Thymus (tissue), 11 donors: ENCODE data around the gene TRAF5. TPM values are rescaled to one million over a fixed set of nuclear protein-coding genes. Genes with fewer than 3 reads are reported as not detected.
A peak's percentile ranks its signal among the peaks of the same experiment; 100 is the strongest.
"Not testable (repeated sequence)": the region's sequence is repeated elsewhere in the genome, so short reads cannot be mapped to it uniquely, and the experiment has no call there.

ENCODE experiments used
- DNase-seq, 9 donors: peaks; one replicate each; pipeline ENCODE4 v3.0.0-alpha.2; 2013; ENCODE audit warnings: low spot score in 9 of 9, low read depth in 6 of 9, missing footprints in 1 of 9
- H3K27ac ChIP-seq, 2 donors: one replicate each; pipeline ENCODE4 v1.5.1; 2013; ENCODE audit warnings: control low read depth in 1 of 2, low read depth in 1 of 2, low read length in 1 of 2, mild to moderate bottlenecking in 1 of 2, moderate library complexity in 1 of 2
- H3K27me3 ChIP-seq, 2 donors: one replicate each; pipeline ENCODE4 v1.5.1; 2013; ENCODE audit warnings: low read length in 1 of 2; ENCODE audit not compliant: control insufficient read depth in 2 of 2, insufficient read depth in 1 of 2
- H3K36me3 ChIP-seq, 2 donors: one replicate each; pipeline ENCODE4 v1.5.1; 2013; ENCODE audit warnings: low read length in 1 of 2, mild to moderate bottlenecking in 1 of 2, moderate library complexity in 1 of 2; ENCODE audit not compliant: control insufficient read depth in 2 of 2, insufficient read depth in 2 of 2
- H3K4me1 ChIP-seq, 2 donors: one replicate each; pipeline ENCODE4 v1.5.1; 2013; ENCODE audit warnings: low read length in 2 of 2; ENCODE audit not compliant: control insufficient read depth in 2 of 2, insufficient read depth in 2 of 2
- H3K4me3 ChIP-seq, 2 donors: one replicate each; pipeline ENCODE4 v1.5.1; 2013; ENCODE audit warnings: low read length in 2 of 2, control low read depth in 1 of 2, mild to moderate bottlenecking in 1 of 2
- H3K9me3 ChIP-seq, 2 donors: one replicate each; pipeline ENCODE4 v1.5.1; 2013; ENCODE audit warnings: low read length in 1 of 2, mild to moderate bottlenecking in 1 of 2; ENCODE audit not compliant: control insufficient read depth in 2 of 2, insufficient read depth in 1 of 2
- WGBS: extraction: QIAGEN DNeasy Blood & Tissue Kit; methylation state at CpG from one replicate; pipeline ENCODE4 v1.1.7; 2013; 5-methylcytosine and 5-hydroxymethylcytosine counted together
- polyA plus RNA-seq: library from polyadenylated mRNA; stranded (reverse); fragments of 200-250 nt; gene quantifications from one replicate; pipeline ENCODE4 v1.2.3, GENCODE V29; 2013
- total RNA-seq: library from RNA; stranded (reverse); fragments of 120-200 nt; gene quantifications from one replicate; pipeline ENCODE4 v1.2.4, GENCODE V29; 2013
- donor health status: healthy.

The TRAF5 gene
- total and polyA plus RNA-seq, 2 donors: 17.0 to 47.6 TPM

DNA sequence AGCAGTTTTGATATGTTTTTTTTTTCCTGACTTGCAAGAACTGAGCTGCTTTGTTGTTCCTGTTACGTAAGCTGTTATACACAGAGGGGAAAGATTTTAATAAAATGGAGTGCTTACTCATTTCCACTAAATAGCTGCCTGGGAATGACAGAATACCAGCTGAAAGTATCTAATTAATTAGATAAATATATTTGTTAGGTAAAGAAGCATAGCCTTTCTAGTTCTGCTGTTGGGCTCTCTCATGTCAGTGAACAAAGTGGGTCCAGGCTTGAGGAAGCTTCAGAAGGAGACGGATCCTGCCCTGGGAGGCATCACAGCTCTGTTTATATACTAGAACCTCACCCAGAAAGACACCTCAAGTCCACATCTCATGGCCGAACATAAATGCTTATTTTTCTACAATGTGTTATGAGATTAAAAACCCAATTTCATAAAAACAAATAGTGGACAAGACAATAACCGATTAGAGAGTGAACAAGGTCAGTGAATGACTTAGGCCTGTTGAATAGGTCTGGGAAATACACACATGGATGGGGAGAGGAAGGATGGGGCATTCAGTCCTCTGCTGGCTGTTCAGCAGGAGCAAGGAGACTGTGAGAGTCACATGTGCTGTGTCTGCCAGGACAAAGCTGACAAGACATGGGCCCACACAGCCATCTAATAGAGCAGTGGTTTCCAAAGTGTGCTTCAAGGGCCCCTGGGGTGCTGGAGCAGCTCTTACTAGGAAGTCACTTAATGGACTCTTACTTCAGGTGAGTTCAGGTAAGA, 20.6 kb downstream of the TRAF5 start:
- Histone ChIP-seq H3K4me3 (no peak overlapping the region), H3K4me1 (no peaks in the 10 kb centered on the region), H3K27ac (no peak overlapping the region), H3K36me3 (peaks cover 5 to 10% of the 10 kb centered on the region in 2 donors), H3K9me3 (peaks cover 1 to 8% of the 10 kb centered on the region in 2 donors), H3K27me3 (no peaks in the 10 kb centered on the region)
- no peak for DNase-seq
- 89% methylated on average over 4 of the region's 4 CpGs for WGBS

DNA sequence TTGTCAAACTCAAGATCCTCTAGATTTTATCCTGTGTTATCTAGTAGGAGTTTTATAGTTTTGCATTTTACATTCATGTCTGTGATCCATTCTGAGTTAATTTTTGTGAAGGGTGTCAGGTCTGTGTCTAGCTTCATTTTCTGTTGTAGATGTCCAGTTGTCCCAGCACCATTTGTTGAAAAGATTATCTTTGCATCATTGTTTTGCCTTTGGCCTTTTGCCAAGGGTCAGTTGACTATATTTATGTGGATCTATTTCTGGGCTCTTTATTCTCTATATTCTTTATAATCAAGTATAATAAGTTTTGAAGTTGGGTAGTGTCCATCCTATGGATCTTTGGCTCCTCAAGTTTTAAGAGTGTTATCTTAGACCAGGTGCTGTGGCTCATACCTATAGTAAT, 21.9 kb downstream of the TRAF5 start:
- Histone ChIP-seq H3K27ac (no peak overlapping the region), H3K9me3 (peaks cover 1 to 11% of the 10 kb centered on the region in 2 donors), H3K27me3 (no peaks in the 10 kb centered on the region), H3K4me1 (peaks cover 11 to 12% of the 10 kb centered on the region in 2 donors), H3K4me3 (no peak overlapping the region), H3K36me3 (peaks cover 5 to 10% of the 10 kb centered on the region in 2 donors)
- DNase-seq: no peak

- H3K4me3 ChIP-seq: no peak overlapping the region
- H3K36me3 ChIP-seq: peaks cover 4 to 7% of the 10 kb centered on the region in 2 donors
- WGBS: 97% methylated on average over 2 of the region's 2 CpGs
- no peak for DNase-seq
- H3K27me3 ChIP-seq: no peaks in the 10 kb centered on the region
- H3K4me1 ChIP-seq: peaks cover 19 to 23% of the 10 kb centered on the region in 2 donors
- H3K27ac ChIP-seq: no peak overlapping the region
- H3K9me3 ChIP-seq: peaks cover 1 to 11% of the 10 kb centered on the region in 2 donors
Observed at GRCh38 chr1:211349741-211350140, 23.1 kb downstream of the TRAF5 start.

DNA sequence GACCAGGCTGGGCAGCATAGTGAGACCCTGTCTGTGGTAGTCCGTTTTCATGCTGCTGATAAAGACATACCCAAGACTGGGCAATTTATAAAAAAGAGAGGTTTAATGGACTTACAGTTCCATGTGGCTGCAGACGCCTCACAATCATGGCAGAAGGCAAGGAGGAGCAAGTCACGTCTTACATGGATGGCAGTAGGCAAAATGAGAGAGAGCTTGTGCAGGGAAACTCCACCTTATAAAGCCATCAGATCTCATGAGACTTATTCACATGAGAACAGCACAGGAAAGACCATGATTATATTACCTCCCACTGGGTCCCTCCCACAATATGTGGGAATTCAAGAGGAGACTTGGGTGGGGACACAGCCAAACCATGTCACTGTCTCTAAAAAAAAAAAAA, 25.4 kb downstream of the TRAF5 start:
- not testable (repeated sequence) for H3K4me3 ChIP-seq, H3K27ac ChIP-seq, H3K27me3 ChIP-seq, DNase-seq
- peaks cover 1 to 11% of the 10 kb centered on the region in 2 donors for H3K9me3 ChIP-seq
- peaks cover 12 to 15% of the 10 kb centered on the region in 2 donors for H3K36me3 ChIP-seq
- WGBS: 98% methylated on average over 3 of the region's 3 CpGs
- H3K4me1 ChIP-seq: peaks cover 19 to 23% of the 10 kb centered on the region in 2 donors

DNA sequence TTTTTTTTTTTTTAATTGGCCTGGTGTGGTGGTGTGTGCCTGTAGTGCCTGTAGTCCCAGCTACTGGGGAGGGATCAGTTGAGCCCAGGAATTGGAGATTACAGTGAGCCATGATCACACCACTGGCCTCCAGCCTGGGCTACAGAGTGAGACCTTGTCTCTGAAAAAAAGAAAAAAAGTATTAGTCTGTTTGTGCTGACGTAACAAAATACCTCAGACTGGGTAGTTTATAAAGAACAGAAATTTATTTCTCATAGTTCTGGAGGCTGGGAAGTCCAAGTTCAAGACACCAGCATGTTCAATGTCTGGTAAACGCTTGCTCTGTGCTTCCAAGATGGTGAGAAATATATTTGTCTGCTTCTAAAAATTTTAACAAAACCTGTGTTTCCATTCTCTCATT, 25.8 kb downstream of the TRAF5 start:
- no peak for DNase-seq
- Histone ChIP-seq H3K27me3 (no peaks in the 10 kb centered on the region), H3K4me1 (peaks cover 19 to 23% of the 10 kb centered on the region in 2 donors), H3K36me3 (peaks cover 12 to 15% of the 10 kb centered on the region in 2 donors), H3K9me3 (peaks cover 1 to 11% of the 10 kb centered on the region in 2 donors), H3K27ac (no peak overlapping the region), H3K4me3 (no peak overlapping the region)
- WGBS: 97% methylated on average over 2 of the region's 2 CpGs

- Histone ChIP-seq H3K36me3 (peaks cover 12 to 20% of the 10 kb centered on the region in 2 donors), H3K27me3 (no peaks in the 10 kb centered on the region), H3K4me3 (peak overlapping the region in 1 of 2 donors; percentile 12), H3K4me1 (peaks cover 19 to 23% of the 10 kb centered on the region in 2 donors), H3K27ac (peak overlapping the region; percentile 91 to 94), H3K9me3 (peaks cover 1 to 11% of the 10 kb centered on the region in 2 donors)
- 25% methylated on average over 8 of the region's 8 CpGs for WGBS
- peak in 6 of 9 donors; percentile 38 to 83 (median 60) for DNase-seq
Observed at GRCh38 chr1:211352985-211353515, 26.4 kb downstream of the TRAF5 start.

- H3K27ac ChIP-seq: peak overlapping the region; percentile 91 to 94
- peaks cover 19 to 23% of the 10 kb centered on the region in 2 donors for H3K4me1 ChIP-seq
- peak overlapping the region in 1 of 2 donors; percentile 12 for H3K4me3 ChIP-seq
- no peaks in the 10 kb centered on the region for H3K27me3 ChIP-seq
- DNase-seq: peak in 6 of 9 donors; percentile 22 to 75 (median 40)
- WGBS: 49% methylated on average over 1 of the region's 1 CpG
- H3K36me3 ChIP-seq: peaks cover 12 to 22% of the 10 kb centered on the region in 2 donors
- peaks cover 1 to 11% of the 10 kb centered on the region in 2 donors for H3K9me3 ChIP-seq
Observed at GRCh38 chr1:211353562-211354212, 27.1 kb downstream of the TRAF5 start.

DNA sequence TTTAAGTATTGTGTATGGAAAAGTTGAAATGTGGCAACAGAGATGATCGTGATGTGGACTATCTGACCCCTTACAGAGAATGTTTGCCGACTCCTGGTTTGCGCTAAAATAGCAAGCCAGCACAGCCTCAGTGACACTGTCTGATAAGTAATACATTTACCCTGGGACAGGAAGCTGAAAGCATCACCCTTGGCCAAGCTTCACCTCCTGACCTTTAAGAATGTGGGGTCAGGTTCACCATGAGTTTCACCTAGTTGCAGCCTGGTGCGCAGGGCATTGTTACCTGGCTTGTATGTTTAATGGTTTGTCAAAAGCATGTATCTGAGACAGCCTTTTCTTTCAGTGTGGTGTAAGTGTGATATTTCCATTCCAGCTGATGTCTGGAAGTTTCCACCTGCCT, 29.2 kb downstream of the TRAF5 start:
- WGBS: 95% methylated on average over 4 of the region's 4 CpGs
- Histone ChIP-seq H3K4me3 (no peak overlapping the region), H3K36me3 (peaks cover 19 to 42% of the 10 kb centered on the region in 2 donors), H3K27ac (no peak overlapping the region), H3K27me3 (no peaks in the 10 kb centered on the region), H3K4me1 (peaks cover 19 to 23% of the 10 kb centered on the region in 2 donors), H3K9me3 (peaks cover 1 to 8% of the 10 kb centered on the region in 2 donors)
- no peak for DNase-seq
